Measurements from ENCODE around the gene CCDC179. TPM values are rescaled to one million over a fixed set of nuclear protein-coding genes. Genes with fewer than 3 reads are reported as not detected.

Gene CCDC179
- polyA plus RNA-seq, 4 donors, result not detected

DNA sequence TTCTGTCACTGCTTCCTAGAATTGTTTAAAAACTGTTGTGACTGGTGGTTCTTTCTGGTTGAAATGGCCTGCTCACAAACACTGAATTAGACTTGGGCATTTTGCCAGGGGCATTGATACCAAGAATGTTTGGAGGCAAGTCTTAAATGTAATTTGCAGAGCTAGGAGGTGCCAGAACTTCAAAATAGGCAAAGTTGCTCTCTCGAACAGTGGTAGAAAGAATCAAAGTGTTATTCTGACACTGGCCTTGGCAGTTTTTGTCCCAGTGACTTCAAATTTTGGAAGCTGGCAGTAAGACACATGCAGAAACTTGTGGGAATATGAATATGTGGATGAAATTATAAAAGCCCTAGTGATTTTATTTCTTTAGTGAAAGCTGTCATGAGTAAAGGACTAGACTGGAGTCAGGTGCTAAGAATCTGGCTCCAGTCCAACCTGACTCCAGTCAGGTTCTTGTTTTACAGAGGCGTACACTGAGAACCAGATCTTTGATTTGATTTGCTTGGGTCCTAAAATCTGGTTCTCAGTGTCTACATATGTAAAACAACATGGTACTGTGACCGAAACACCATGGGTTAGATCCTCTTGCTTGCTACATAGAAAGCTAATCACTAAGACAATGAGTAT, 51.6 kb downstream of the CCDC179 start:
- DNase-seq (ENCODE audit: low read depth in 4 of 4, low spot score in 3 of 4), result no peak

DNA sequence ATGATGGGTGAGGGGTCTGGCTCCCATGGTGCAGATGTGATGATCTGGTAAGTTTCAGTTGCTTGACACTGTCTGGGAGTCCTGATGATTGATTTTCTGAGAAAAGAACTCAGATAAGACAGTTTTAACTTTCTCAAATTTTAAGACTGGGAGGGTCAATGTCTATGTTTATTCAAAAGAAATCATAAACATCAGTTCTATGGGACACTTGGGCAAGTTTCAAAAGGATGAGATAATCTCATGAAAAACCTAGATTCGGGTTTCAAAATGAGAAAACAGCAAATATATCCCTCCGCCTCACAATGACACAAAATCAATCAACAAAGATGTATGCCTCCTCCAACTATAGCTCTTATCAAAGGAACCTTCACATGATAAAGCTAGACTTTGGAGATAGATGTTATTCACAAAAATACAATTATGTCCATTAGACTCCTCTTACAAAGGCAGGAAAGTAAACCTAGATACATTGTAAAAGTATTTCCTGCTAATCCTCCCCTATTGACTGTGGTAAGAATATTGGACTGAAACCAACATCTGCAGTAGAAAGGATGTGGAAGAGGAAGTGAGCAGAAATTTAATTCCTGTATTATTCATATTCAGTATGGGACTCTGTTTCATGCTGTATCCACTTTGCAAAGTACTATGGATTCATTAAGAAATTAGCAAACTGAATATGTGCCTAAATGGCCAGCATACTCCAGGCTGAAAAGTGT, 52.3 kb downstream of the CCDC179 start:
- no peak for DNase-seq (ENCODE audit: low read depth in 4 of 4, low spot score in 3 of 4)

DNA sequence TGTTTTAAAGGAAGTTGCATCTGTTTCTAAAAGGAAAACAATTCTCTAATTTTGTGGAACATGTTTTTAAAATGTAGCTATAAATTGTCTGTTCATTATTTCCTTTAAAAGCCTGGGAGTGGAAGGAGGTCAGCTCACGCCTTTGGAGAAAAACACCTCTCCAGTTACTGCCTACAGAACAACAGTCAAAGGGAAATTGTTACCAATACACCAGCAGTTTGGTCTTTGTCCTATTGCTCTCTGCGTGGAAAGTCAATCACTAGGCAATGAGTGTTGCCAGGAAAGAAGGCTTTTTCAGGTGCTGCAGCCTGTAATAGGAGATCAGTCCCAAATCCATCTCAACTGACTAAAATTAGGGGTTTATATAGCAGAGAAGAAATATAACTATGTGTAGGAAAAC, 52.9 kb downstream of the CCDC179 start:
- no peak for DNase-seq (ENCODE audit: low read depth in 4 of 4, low spot score in 3 of 4)

DNA sequence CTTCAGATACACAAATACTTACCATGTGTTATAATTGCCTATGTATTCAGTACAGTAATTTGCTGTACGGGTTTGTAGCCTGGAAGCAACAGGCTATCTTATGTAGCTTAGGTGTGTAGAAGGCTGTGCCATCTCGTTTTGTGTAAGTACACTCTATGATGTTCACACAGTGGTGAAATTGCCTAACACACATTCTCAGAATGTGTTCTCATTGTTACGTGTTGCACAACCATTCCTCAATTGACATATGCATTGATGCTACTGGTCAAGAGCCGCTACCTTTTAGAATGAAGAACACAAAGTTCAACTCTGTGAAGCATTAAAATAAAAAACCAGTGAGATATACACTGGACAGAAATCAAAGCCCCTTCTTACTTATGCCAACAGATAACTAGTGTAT, 57.4 kb downstream of the CCDC179 start:
- no peak for DNase-seq (ENCODE audit: low read depth in 4 of 4, low spot score in 3 of 4)

DNA sequence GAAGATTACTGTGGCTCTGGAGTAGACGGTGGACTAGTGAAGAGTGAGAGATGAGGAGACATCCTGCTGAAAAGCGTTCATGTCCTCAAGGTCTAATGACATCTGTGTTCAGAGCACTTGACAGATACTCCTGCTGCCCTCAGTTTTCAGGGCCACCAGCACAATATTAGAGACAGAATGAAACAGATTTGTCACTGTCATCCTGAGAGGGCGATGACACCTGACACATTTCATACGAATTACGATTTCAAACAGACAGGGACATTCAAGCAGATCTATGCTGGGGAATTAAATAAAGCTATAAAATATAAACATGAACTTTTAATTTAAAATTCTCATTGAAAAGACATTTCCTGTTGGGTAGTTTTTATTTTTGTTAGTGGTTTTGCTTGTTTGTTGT, 59.8 kb downstream of the CCDC179 start:
- no peak for DNase-seq (ENCODE audit: low read depth in 4 of 4, low spot score in 3 of 4)

DNA sequence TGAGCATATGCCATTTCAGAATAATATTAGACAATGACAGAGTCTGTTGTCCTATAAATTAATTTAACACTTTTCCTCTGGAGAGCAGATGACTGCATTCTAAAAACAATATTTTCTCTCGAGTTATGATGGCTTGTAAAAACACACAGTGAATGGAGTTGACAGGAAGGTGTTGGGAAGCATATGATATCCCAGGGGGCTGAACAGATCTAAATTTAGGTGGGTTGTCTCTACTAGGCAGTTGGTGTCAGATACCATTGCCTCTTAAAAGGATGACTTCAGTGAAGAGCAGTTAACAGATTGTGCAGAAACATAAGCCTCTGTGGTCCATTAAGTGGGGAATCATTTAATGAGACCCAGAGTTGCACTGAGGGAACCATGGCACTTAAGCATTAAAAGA, 61.4 kb downstream of the CCDC179 start:
- no peak for DNase-seq (ENCODE audit: low read depth in 4 of 4, low spot score in 3 of 4)

DNA sequence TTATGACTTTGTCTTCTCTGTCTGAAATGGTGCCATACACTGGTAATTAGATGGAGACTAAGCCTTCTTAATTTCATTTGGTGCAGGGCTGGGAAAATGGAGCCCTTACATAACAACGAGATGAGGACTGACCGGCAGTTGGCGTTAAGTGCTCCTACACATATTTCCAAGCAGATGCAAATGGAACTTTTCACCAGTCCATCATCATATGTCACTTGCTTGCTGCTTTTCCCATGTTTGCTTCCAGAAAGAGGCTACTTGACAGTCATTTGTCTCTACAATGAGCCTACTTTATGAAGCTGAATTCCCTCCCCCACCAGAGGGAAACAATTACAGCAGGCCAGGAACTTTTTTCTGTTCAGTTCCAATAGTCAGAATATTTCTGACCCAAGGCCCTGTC, 63.2 kb downstream of the CCDC179 start:
- no peak for DNase-seq (ENCODE audit: low read depth in 4 of 4, low spot score in 3 of 4)

Other genes starting within 250 kb of the CCDC179 start
- 10 to 100 TPM; 12.3 to 22.0 (median 19.3) TPM for gene FANCF, start 234.7 kb downstream of the CCDC179 start, polyA plus RNA-seq (ENCODE audit: insufficient read length in 4 of 4)
- 10 to 100 TPM in 2 of 4 donors, 1 to 10 TPM in 2; 8.6 to 13.5 (median 10.2) TPM for gene GAS2, start 193.9 kb downstream of the CCDC179 start, polyA plus RNA-seq (ENCODE audit: insufficient read length in 4 of 4)
- gene SVIP, start 30.7 kb downstream of the CCDC179 start, polyA plus RNA-seq (ENCODE audit: insufficient read length in 4 of 4), result 10 to 100 TPM; 16.9 to 46.2 (median 41.6) TPM

Data from left renal pelvis (tissue), 4 donors.